Keratinocyte (primary cell): ENCODE results near the gene ATF7IP. TPM values are rescaled to one million over a fixed set of nuclear protein-coding genes. Genes with fewer than 3 reads are reported as not detected.

Source experiments
- DNase-seq: peaks from one replicate; pipeline ENCODE4 v3.0.0-alpha.2; 2011; ENCODE audit warnings: low read depth, missing footprints, low spot score
- FAIRE-seq: peaks from 2 replicates; lab custom pipeline; 2011; peaks lifted over from hg19 to GRCh38; lab: Jason Lieb, UNC
- H2AFZ ChIP-seq: 2 replicates; pipeline ENCODE4 v1.6.0; 2012; ENCODE audit warnings: low read length, control low read depth, inconsistent platforms; ENCODE audit not compliant: control insufficient read depth
- H3K27ac ChIP-seq: 2 replicates; pipeline ENCODE4 v1.5.1; 2011; ENCODE audit warnings: low read length; ENCODE audit not compliant: control insufficient read depth, insufficient read depth
- H3K27me3 ChIP-seq: 3 replicates; pipeline ENCODE4 v1.6.0; 2011; ENCODE audit warnings: low read length; ENCODE audit not compliant: control insufficient read depth, insufficient read depth; ENCODE audit errors: extremely low read depth
- H3K36me3 ChIP-seq, 2 experiments: 2 replicates in 1 of 2; 3 replicates in 1 of 2; pipeline ENCODE4 v1.5.1; 2011; ENCODE audit warnings: low read length in 2 of 2, mild to moderate bottlenecking in 1 of 2; ENCODE audit not compliant: control insufficient read depth in 2 of 2, insufficient read depth in 2 of 2; ENCODE audit errors: extremely low read depth in 1 of 2
- H3K4me1 ChIP-seq: 3 replicates; pipeline ENCODE4 v1.5.1; 2011; ENCODE audit warnings: low read length; ENCODE audit not compliant: control insufficient read depth, insufficient read depth; ENCODE audit errors: extremely low read depth
- H3K4me2 ChIP-seq: 3 replicates; pipeline ENCODE4 v1.6.0; 2011; ENCODE audit warnings: low read depth, low read length; ENCODE audit not compliant: control insufficient read depth, insufficient read depth; ENCODE audit errors: extremely low read depth
- H3K4me3 ChIP-seq, 3 experiments: fragments of 200-600 bp in 1 of 3; sonication (generic) in 1 of 3; 2 replicates in 2 of 3; 3 replicates in 1 of 3; pipeline ENCODE4 v1.5.1; 2011 to 2016; ENCODE audit warnings: low read length in 3 of 3, mild to moderate bottlenecking in 3 of 3, control low read depth in 2 of 3, inconsistent platforms in 1 of 3, low read depth in 1 of 3, mixed read lengths in 1 of 3, mixed run types in 1 of 3, moderate library complexity in 1 of 3; ENCODE audit not compliant: control insufficient read depth in 2 of 3, insufficient read depth in 2 of 3; ENCODE audit errors: extremely low read depth in 1 of 3
- H3K79me2 ChIP-seq: 2 replicates; pipeline ENCODE4 v1.6.0; 2012; ENCODE audit warnings: low read length; ENCODE audit not compliant: control insufficient read depth, insufficient read depth
- H3K9ac ChIP-seq: 3 replicates; pipeline ENCODE4 v1.6.0; 2011; ENCODE audit warnings: low read length; ENCODE audit not compliant: control insufficient read depth, insufficient read depth; ENCODE audit errors: extremely low read depth
- H3K9me1 ChIP-seq: 3 replicates; pipeline ENCODE4 v1.6.0; 2011; ENCODE audit warnings: low read length; ENCODE audit not compliant: control insufficient read depth, insufficient read depth; ENCODE audit errors: extremely low read depth
- H3K9me3 ChIP-seq: 2 replicates; pipeline ENCODE4 v1.5.1; 2012; ENCODE audit warnings: low read depth, low read length; ENCODE audit not compliant: control insufficient read depth
- H4K20me1 ChIP-seq: 3 replicates; pipeline ENCODE4 v1.6.0; 2011; ENCODE audit warnings: low read length; ENCODE audit not compliant: control insufficient read depth, insufficient read depth; ENCODE audit errors: extremely low read depth
- CTCF ChIP-seq, 3 experiments: IDR thresholded peaks in 1 of 3; conservative IDR thresholded peaks in 1 of 3; optimal IDR thresholded peaks in 1 of 3; 2 replicates in 2 of 3; 3 replicates in 1 of 3; pipeline versions ENCODE3 to v1.5.1; 2011; ENCODE audit warnings: low read length in 3 of 3, mild to moderate bottlenecking in 3 of 3, moderate library complexity in 2 of 3, control low read depth in 1 of 3, inconsistent platforms in 1 of 3; ENCODE audit not compliant: insufficient read depth in 2 of 3; ENCODE audit errors: extremely low read depth in 1 of 3
- EZH2 ChIP-seq: IDR thresholded peaks from one replicate; pipeline ENCODE4 v1.6.1; 2012; ENCODE audit warnings: inconsistent platforms, mild to moderate bottlenecking, low read length, moderate library complexity
- dilution Hi-C: fragments of 300-500 bp; cut with MboI; formaldehyde crosslinking; loops from one replicate; pipeline ENCODE4 v1.7.0; 2020; ENCODE audit warnings: low sequenced_read_pairs; ENCODE audit not compliant: extremely low pct_ligation_motif_present
- polyA plus RNA-seq, 5 experiments: library from polyadenylated mRNA; depleted of rRNA in 3 of 5; stranded (reverse) in 3 of 5; stranded (forward) in 1 of 5; unstranded in 1 of 5; fragments of >200 nt; gene quantifications; 1 replicate in 1 of 5; 2 replicates in 3 of 5; 3 replicates in 1 of 5; pipeline versions ENCODE4 v1.2.1 to v1.2.3, GENCODE V29; 2011 to 2012; ENCODE audit warnings: missing spikeins in 2 of 5, low read depth in 1 of 5, low replicate concordance in 1 of 5

ATF7IP gene
- polyA plus RNA-seq, 1 donor (not counting 4 experiments of a cell fraction or from before 2014, with no cell fraction given): 16.3 TPM

GRCh38 chr12:14510574-14510973 is 145.1 kb downstream of the ATF7IP start:
- no peaks in the 10 kb centered on the region for H3K27me3 ChIP-seq
- TF ChIP-seq CTCF (optimal IDR thresholded peaks at IDR 0.05 in 1 of 3, IDR thresholded peaks at IDR 0.05 in 1 of 3, conservative IDR thresholded peaks at IDR 0.05 in 1 of 3; ENCODE audit: extremely low read depth in 1 of 3, insufficient read depth in 2 of 3, low read length in 3 of 3): no peak
- no peak for TF ChIP-seq EZH2
- no peaks in the 10 kb centered on the region for H3K36me3 ChIP-seq
- no peaks in the 10 kb centered on the region for H3K9me3 ChIP-seq
- no peak overlapping the region for H2AFZ ChIP-seq
- H3K27ac ChIP-seq: no peak overlapping the region
- H3K4me1 ChIP-seq: peaks cover 18% of the 10 kb centered on the region
- no peak overlapping the region for H3K4me3 ChIP-seq
- H3K9me1 ChIP-seq: no peaks in the 10 kb centered on the region
- H3K79me2 ChIP-seq: no peaks in the 10 kb centered on the region
- dilution Hi-C loops: no loop called here
- DNase-seq (no peak), FAIRE-seq (no peak)
- H3K9ac ChIP-seq: no peak overlapping the region
- H4K20me1 ChIP-seq: no peaks in the 10 kb centered on the region
- no peak overlapping the region for H3K4me2 ChIP-seq

- no peaks in the 10 kb centered on the region for H3K36me3 ChIP-seq
- DNase-seq (peak; percentile 9), FAIRE-seq (peak; percentile 96)
- no peaks in the 10 kb centered on the region for H4K20me1 ChIP-seq
- H3K9ac ChIP-seq: peak overlapping the region; percentile 20
- peak overlapping the region; percentile 79 for H2AFZ ChIP-seq
- no peaks in the 10 kb centered on the region for H3K9me3 ChIP-seq
- H3K4me2 ChIP-seq: peak overlapping the region; percentile 68
- H3K79me2 ChIP-seq: no peaks in the 10 kb centered on the region
- H3K4me3 ChIP-seq: peak overlapping the region in 1 of 3 experiments; percentile 9
- no peaks in the 10 kb centered on the region for H3K9me1 ChIP-seq
- dilution Hi-C loops: no loop called here
- no peaks in the 10 kb centered on the region for H3K27me3 ChIP-seq
- H3K27ac ChIP-seq: peak overlapping the region; percentile 71
- peaks cover 19% of the 10 kb centered on the region for H3K4me1 ChIP-seq
- TF ChIP-seq CTCF (optimal IDR thresholded peaks at IDR 0.05 in 1 of 3, IDR thresholded peaks at IDR 0.05 in 1 of 3, conservative IDR thresholded peaks at IDR 0.05 in 1 of 3; ENCODE audit: extremely low read depth in 1 of 3, insufficient read depth in 2 of 3, low read length in 3 of 3) (peak; percentile 50 to 75 (median 53)), EZH2 (no peak)
These were observed 148.8 kb downstream of the ATF7IP start for GRCh38 chr12:14514154-14514842.
